Skin of body (tissue), 2 donors: Measurements from ENCODE around the gene MAGEB2. TPM values are rescaled to one million over a fixed set of nuclear protein-coding genes. Genes with fewer than 3 reads are reported as not detected.
"Not testable (repeated sequence)": the region's sequence is repeated elsewhere in the genome, so short reads cannot be mapped to it uniquely, and the experiment has no call there.

Experiments
- DNase-seq: peaks from one replicate; lab custom pipeline; 2025; lab: John Stamatoyannopoulos, UW
- total RNA-seq: library from RNA; depleted of rRNA; stranded (reverse); fragments of >200 nt; gene quantifications from one replicate; pipeline ENCODE4 v1.2.3, GENCODE V29; 2014

Gene MAGEB2
- not detected for total RNA-seq

- no peak for DNase-seq
These were observed at the start of gene MAGEB2 for GRCh38 chrX:30215357-30215843. Gene MAGEB2 (plus strand): TSS chrX:30215563. CDS start chrX:30218581, 3,018 bp downstream.

GRCh38 chrX:30170900-30171299 is 44.5 kb upstream of the MAGEB2 start:
- DNase-seq: no peak

- DNase-seq: no peak
These were observed 34.0 kb upstream of the MAGEB2 start for GRCh38 chrX:30181353-30181752.

GRCh38 chrX:30183554-30183953 is 31.8 kb upstream of the MAGEB2 start:
- no peak for DNase-seq

GRCh38 chrX:30190426-30190825 is 24.9 kb upstream of the MAGEB2 start:
- no peak for DNase-seq

- not testable (repeated sequence) for DNase-seq
These were observed 21.5 kb upstream of the MAGEB2 start for GRCh38 chrX:30193910-30194309.

- DNase-seq: no peak
These were observed 19.0 kb upstream of the MAGEB2 start for GRCh38 chrX:30196322-30196721.

GRCh38 chrX:30212172-30212571 is 3.2 kb upstream of the MAGEB2 start:
- DNase-seq: no peak

- no peak for DNase-seq
These were observed 2.1 kb downstream of the MAGEB2 start for GRCh38 chrX:30217465-30217864.

GRCh38 chrX:30219372-30219771 is 4.0 kb downstream of the MAGEB2 start:
- DNase-seq: no peak

GRCh38 chrX:30220661-30221060 is 5.3 kb downstream of the MAGEB2 start:
- no peak for DNase-seq

- DNase-seq: no peak
These were observed 9.2 kb downstream of the MAGEB2 start for GRCh38 chrX:30224536-30224935.

- DNase-seq: no peak
These were observed 13.2 kb downstream of the MAGEB2 start for GRCh38 chrX:30228526-30228925.

- no peak for DNase-seq
These were observed 15.0 kb downstream of the MAGEB2 start, which contains the start of gene MAGEB3 for GRCh38 chrX:30230395-30230794. Gene MAGEB3 (plus strand): TSS chrX:30230657. CDS start chrX:30235925, 5,268 bp downstream.

- no peak for DNase-seq
These were observed 26.5 kb downstream of the MAGEB2 start, which contains the start of gene MAGEB4 for GRCh38 chrX:30241724-30242415. Gene MAGEB4 (plus strand): TSS chrX:30242000. CDS start chrX:30242136, 136 bp downstream.

- no peak for DNase-seq
These were observed 31.6 kb downstream of the MAGEB2 start, which contains the start of gene MAGEB1 for GRCh38 chrX:30246769-30247489. Gene MAGEB1 (plus strand): TSS chrX:30247146. CDS start chrX:30250494, 3,348 bp downstream.

- DNase-seq: no peak
These were observed 33.5 kb downstream of the MAGEB2 start for GRCh38 chrX:30248854-30249253.

GRCh38 chrX:30253257-30253656 is 37.9 kb downstream of the MAGEB2 start:
- DNase-seq: no peak

- peak; percentile 43 for DNase-seq
These were observed 44.6 kb downstream of the MAGEB2 start for GRCh38 chrX:30259927-30260326.

GRCh38 chrX:30261012-30261411 is 45.6 kb downstream of the MAGEB2 start:
- no peak for DNase-seq

- DNase-seq: no peak
These were observed 47.4 kb downstream of the MAGEB2 start for GRCh38 chrX:30262763-30263162.
